ENCODE data around the gene PF4V1.

The PF4V1 gene, protein sequence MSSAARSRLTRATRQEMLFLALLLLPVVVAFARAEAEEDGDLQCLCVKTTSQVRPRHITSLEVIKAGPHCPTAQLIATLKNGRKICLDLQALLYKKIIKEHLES

DNA sequence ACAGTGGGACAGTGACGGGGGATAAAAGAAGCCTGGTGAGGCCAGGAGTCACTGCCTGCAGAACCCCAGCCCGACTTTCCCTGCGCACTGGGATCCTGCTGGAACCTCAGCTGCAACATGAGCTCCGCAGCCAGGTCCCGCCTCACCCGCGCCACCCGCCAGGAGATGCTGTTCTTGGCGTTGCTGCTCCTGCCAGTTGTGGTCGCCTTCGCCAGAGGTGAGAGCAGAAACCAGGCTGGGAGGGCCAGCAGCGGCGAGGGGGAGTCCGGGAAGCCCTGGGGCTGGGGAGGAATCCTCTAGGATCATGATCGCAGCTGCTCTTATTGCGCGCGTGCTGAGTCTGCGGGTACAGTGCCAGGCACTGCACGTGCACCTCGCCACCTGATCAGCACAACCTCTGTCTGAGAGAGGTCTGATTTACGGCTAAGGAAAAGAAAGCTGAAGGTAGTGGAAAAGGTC lies at the start of gene PF4V1:
Gene PF4V1, plus strand, starts transcription at position 51 of the 459 bp plus-strand sequence. Its CDS starts 67 bp downstream, at position 118.
- DNase-seq (ENCODE audit: low spot score), result no peak

DNA sequence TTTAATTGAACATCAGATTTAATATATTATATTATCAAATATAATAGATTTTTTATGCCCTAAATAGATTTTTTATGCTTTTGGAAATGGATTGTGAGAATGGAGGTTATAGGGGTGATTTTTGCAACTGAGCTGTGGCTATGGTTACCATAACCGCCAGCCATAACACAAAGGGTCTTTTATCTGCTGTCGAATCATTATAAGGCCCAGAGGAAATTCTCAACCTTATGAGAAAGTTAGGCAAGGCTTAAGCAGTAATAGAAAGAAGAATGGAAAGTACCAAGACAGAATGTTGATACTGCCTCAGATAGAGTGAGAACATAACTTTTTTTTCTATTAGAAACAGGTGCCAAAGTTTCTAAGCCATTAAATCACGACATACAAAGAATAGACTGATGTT lies 42.9 kb upstream of the PF4V1 start:
- no peak for DNase-seq (ENCODE audit: low spot score)

DNA sequence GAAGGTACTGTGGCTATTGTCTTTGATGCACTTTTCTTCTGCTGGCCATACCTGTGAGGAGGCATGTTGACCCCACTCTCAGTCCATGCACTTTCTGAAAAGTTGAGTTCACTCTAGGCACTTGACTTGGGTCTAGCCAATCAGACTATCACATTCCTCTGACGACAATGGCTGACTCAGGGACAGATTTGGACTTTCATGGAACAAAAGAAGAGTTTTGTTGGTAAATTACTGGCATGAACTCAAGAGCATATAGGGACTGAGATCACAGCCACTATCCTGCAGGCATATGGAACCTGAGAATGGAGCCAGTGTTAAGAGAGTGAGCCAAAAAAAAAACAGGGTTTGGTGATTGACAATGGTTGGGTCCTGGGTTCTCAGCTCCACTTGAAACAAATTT lies 41.3 kb upstream of the PF4V1 start:
- no peak for DNase-seq (ENCODE audit: low spot score)

DNA sequence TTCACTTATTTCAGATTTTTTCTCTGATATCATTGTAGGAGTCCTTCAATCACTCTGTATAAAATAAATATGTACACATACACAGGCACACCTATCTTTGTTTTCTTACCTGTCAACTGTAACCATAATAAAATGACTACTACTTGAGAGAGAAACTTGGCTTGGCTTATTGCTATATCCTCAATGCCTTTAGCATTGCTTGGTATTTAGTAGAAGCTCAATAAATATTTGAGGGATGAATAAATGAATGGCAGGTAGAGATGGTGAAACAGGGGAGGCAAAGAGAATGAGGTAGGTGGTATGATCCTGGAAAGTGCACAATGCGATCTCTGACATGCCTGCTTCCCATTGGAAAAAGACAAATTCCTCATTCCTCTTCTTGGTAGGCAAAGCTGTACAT lies 38.4 kb upstream of the PF4V1 start:
- no peak for DNase-seq (ENCODE audit: low spot score)

DNA sequence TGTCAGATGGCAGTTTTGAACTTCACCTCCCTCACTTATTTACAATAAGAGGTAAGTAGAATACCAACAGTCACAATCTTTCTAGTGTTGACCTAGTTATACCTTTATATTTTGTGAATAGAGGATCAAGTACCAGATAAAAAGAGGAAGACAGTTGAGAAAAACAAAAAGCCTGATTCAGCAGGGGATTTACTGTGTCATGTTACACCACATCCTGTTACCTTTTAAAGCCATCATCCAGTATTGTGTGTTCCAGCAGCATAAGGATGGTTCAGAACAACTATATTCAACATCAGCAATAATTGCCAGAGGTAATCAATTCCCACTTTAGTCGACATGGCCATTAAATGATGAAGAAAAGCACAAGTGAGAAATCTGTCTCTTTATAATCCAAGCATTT lies 38.0 kb upstream of the PF4V1 start:
- no peak for DNase-seq (ENCODE audit: low spot score)

DNA sequence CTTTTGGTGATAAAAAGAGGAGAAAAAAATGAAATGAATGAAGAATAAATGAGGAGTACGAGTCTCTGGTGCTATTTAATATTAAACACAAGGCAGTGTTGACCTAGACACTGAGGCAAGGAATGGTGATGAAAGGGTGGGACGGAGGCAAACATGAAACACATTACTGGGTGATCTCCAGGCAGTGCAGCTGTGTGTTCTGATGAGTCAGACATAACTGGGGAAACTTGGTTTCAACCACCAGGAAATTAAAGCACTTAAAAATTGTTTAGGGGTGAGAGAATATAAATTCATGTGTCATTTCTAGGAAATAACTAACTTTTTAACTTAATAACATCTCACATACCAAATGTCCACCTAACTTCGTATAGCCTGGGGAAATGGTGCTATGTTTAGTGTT lies 36.3 kb upstream of the PF4V1 start:
- DNase-seq (ENCODE audit: low spot score), result no peak

DNA sequence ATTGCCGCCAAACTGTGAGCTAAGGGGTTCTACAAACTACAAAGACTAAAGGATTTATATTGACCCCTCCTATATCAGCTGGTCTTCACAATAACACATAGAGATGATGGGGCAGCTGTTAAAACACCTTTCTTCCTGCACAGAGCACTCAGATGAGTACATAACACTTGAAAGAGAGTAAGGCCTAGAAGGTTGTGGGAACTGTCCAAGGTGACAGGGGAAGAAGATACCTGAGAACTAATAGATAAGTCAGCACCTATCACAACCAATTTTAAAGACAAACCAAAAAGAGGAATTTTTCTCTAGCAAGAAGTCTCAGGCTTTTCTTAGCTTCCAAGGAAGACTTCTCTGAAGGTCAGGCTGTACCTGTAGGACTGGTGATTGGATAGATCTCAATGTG lies 35.8 kb upstream of the PF4V1 start:
- no peak for DNase-seq (ENCODE audit: low spot score)

DNA sequence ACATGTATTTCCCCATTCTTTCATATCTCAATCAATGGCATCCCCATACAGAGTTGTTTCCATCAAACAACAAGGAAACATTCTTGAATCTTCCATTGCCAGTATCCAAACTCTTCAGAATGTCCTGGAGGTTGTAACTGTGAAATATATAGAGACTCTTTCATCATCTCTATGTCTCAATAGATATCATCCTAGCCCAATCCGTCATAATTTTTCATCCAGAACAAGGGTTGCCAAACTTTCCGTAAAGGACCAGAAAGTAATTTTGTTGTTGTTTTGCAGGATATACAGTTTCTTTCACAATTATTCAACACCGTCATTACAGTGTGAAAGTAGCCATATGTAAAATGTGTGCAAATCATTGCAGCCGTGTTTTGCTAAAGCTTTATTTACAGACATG lies 31.8 kb upstream of the PF4V1 start:
- no peak for DNase-seq (ENCODE audit: low spot score)

DNA sequence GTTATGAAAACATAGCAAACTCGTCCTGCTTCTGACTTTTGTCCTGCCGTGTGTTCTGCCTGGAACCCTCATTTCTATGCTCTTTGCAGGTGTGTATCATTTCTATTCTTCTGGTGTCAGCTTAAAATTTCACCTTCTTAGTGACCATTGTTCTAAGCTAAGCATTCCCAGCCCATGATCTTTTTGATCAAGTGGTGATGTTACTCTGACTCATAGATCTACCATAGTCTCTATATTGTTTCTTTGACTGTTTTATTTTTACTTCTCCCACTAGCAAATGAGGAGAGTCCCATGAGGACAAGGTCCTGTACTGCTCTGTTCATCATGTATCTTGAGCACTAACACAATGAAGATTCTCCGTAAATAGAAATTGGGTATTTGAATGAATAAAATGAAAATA lies 30.7 kb upstream of the PF4V1 start:
- DNase-seq (ENCODE audit: low spot score), result no peak

DNA sequence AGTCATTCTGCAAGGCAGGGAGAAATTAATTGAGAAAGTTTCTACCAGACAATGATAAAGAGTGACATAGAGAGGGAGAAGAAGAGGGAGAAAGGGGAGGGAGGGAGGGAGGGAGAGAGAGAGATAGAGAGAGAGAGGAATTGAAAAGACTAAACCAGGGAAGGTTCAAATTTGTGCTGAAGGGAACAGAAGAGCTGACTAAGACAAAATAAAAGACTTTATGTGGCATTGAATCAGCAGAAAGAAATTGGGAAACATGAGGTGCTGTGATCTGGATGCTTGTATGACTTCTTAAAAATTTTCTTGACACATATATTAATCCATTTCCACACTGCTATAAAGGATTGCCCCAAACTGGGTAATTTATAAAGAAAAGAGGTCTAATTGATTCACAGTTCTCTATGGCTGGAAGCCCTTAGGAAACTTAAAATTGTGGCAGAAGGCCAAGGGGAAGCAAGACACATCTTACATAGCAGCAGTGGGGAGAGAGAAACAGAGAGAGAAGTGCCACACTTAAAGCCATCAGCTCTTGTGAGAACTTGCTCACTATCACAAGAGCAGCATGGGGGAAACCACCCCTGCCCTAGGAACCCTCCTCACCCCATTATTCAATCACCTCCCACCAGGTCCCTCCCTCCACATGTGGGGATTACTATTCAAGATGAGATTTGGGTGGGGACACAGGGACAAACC lies 30.1 kb upstream of the PF4V1 start:
- DNase-seq (ENCODE audit: low spot score), result no peak

DNA sequence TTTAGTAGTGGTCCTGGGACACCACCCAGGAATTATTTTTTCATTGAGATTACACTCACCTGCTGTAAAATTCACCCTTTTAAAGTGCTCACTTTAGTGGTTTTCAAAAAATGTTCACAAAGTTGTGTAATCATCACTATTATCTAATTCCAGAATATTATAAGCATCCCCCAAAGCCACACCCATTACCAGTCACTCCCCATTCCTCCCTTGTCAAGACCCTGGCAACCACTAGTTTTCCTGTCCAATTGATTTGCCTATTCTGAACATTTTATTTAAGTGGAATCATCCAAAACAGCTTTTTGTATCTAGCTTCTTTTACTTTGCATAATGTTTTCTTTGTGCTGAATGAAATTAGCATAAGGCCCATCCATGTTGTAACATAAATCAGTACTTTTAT lies 29.3 kb upstream of the PF4V1 start:
- DNase-seq (ENCODE audit: low spot score), result no peak

DNA sequence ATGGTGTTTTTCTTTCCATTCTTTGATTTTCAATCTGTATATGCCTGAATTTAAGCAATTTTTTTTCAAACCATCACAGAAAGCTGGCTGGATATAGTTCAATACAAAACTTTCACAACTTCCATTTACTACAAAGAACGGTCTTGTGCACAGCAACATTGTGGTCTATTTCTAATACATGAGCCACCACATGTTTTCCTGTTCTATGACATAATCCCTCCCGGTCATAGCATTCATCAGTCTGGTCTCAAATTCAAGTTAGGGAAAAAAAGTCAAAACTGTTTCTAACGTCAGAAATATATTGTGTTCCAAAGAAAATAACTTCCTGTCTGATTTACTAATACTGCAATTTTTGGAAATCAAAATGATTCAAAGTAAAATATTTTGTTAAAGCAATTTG lies 24.1 kb upstream of the PF4V1 start:
- DNase-seq (ENCODE audit: low spot score), result no peak

DNA sequence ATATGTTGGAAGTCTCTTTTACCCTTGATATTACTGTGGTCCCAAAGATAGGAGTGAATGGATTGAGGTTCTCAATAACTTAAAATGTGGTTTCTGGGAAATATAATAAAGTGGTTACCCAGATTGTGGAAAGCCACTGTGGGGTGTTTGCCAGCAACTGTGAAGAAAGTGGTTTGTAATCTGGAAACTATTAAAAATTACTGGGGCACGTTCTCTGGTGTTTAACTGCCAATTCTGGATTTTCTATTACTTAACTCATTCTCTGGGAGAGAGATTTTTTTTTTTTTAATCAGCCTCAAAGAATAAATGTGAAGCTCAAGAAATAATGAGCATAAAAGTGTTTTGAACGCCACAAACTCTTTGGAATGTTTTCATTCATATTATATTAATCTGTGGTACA lies 21.5 kb upstream of the PF4V1 start:
- no peak for DNase-seq (ENCODE audit: low spot score)

DNA sequence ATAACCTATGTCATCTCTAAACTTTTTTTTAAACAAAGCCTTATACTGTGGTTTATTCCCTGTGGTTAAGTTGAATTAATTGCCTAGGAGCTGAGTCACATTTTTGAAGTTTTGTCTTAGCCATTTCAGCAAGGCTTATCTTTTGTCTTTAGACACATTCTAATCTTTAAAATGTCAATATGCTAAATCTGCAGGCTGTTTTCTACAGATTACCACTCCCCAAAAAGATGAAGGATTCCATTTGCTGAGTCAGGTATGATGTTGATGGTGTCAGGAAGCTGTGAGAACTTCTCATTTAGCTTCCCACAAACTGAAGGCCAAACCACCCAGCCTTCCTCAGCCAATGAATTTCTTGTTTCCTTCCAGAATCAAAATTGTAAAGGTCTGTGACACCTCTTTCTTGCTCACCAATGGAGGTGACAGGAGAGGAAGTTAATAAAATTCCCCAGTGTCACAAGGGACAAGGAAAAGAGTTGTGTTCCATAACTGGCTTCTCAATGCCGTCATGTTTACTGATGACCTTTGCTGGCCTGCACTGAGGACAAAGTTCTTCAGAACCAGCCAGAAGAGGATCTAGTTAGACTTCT lies 20.4 kb upstream of the PF4V1 start:
- no peak for DNase-seq (ENCODE audit: low spot score)

DNA sequence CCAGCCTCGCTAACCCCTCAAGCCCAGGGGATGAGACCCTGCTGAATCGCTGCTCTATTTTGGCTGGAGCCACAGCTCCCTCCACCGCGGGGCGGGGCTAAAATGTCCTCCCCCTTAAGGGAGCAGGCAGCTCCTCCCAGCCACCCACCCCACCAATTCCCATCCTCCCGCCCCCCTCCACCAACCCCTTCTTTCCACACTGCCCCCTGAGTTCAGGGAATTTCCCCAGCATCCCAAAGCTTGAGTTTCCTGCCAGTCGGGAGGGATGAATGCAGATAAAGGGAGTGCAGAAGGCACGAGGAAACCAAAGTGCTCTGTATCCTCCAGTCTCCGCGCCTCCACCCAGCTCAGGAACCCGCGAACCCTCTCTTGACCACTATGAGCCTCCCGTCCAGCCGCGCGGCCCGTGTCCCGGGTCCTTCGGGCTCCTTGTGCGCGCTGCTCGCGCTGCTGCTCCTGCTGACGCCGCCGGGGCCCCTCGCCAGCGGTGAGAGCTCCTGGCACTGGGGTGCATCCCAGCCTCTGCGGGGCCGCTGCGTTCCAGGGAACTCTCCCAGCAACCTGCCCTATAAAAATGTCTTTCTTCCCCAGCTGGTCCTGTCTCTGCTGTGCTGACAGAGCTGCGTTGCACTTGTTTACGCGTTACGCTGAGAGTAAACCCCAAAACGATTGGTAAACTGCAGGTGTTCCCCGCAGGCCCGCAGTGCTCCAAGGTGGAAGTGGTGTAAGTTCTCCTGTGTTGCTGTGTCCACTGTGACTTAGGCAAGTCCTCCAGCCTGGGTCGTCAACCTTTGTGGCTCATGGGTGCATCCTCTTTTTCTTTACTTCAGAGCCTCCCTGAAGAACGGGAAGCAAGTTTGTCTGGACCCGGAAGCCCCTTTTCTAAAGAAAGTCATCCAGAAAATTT lies 16.5 kb upstream of the PF4V1 start, which contains the start of gene CXCL6:
Gene CXCL6, plus strand, starts transcription at position 306 of the 907 bp plus-strand sequence. Its CDS starts 73 bp downstream, at position 379.
- DNase-seq (ENCODE audit: low spot score), result peak; percentile 37

DNA sequence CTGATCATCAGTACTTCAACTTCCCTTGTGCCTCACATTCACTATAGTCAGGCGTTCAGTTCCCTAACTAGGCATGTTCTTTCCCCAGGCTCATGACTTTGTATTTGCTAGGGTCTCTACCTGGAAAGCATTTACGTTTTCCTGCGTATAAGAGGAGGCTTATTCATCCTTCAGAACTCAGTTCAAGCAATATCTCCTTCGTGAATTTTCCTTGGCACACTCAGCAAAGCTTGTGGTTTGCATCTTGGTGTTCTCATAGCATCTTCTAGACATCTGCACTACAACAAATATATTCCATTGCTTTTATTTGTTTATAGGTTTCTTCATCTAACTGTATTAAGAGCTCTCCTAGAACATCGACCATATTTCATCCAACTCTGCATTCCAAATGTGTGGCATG lies 14.0 kb upstream of the PF4V1 start:
- no peak for DNase-seq (ENCODE audit: low spot score)

DNA sequence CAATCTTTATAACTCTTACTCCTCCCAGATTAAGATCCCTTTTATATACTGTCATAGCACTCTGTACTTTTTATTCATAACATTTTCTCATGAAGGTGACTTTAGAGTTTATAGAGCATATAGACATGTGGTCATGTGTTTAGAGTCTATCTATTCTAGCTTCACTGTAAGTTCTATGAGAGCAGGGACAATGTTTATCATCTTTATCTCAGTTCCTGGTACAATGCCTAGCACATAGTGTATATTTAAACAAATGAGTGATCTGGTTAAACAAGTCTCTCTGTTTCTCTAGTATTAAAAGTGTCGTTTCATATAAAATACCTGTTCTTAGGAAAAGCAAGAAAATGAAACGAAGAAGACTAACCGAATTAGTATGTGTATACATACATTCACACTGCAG lies 13.4 kb upstream of the PF4V1 start:
- no peak for DNase-seq (ENCODE audit: low spot score)

DNA sequence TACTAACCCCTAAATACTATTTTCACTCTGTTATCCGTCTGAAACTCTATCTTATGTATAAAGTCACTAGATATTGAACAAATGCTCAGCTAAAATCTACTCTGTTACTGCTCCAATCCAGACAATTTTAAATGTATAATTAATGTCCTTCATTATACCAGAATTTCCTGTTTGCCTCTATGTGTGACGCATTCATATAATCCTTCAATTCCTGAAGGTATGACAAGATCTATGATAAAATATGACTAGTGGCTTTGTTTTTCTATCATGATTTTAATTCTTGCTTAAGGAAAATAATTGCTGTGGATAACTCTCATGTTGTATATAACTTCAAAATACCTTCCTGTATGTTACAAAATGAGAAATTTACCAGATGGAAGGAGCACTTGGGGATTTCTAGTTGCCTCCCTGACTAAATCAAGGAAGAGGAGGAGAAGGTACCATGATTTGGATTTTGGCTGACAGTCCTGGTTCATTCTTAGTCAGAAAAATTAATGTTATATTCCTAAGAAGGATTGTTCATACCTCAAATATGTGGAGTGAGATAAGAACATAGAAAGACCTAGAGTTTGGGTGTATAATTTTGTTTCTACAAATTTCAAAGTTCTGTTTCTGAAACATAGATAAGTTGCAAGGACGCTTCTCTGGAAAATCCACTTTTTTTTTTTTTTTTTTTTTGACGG lies 11.7 kb upstream of the PF4V1 start:
- DNase-seq (ENCODE audit: low spot score), result no peak

DNA sequence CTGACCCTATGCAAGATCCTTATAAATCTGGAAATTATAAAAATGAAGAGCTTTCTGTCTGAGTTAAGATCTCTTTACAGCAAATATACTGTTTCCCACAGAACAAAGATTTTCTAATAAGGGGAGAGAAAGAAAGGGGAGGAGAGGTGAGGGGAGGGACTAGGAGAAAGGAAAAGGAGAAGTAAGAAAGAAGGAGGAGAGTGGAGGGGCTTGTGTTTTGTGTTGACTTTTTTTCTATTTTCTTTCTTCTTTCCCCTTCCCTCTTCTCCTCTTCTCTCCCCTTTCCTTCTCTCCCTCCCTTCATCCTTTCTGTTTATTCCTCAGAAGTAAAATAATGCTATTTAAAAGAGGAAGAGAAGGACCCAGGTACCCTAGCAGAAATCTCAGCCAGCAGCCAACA lies 10.4 kb upstream of the PF4V1 start:
- DNase-seq (ENCODE audit: low spot score), result no peak

DNA sequence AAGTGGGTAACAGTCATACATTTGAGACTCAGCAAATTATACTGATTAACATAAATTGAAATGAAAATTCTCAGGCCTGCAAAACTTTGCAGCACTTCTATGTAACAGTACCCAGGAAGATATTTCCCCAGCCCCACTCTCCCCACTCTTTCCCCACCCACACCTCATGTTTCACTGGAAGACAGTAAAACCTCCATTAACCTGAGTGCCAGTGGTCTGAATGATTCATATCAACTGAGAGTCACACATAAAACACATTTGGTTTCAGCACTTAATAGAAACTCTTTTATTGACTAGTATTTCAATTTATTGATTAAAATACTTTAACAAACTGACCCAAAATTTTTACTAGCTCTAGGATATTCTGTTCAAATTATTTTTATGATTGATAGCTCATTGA lies 9.7 kb upstream of the PF4V1 start:
- no peak for DNase-seq (ENCODE audit: low spot score)

DNA sequence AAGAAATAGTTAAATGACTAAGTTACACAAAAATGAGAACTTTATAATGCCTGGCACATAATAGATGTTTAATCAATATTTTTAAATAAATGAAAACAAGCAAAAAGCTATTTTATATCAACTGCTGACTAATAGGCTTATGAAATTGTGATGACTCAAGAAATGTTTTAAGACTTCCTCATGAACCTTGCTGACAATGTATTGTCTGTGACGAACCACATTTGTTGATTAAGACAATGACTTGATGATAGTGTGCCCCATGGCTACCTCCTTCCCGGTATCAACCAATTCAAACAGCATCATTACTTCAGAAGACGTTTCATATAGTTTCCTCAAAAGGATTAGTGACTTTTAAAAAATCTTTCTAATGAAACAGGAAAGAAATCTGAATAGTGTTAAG lies 8.8 kb upstream of the PF4V1 start:
- no peak for DNase-seq (ENCODE audit: low spot score)

DNA sequence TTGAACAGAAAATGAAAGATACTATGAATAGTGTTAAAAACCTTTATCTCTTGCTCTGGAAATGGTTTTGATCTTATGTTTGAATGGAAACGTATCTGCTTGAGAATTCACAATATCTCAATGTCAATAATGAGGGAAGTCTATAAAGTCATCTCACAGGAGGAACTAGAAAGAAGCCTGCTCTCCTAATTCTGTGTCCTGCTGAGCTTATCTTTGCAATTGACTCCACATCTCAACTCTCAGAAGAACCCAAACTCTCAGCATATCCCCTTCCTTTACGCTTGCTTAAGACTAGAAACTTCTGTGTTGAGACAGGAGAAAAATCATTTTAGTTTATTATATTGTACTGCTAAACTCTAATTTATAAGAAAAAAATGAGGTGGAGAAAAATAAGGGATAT lies 8.3 kb upstream of the PF4V1 start:
- DNase-seq (ENCODE audit: low spot score), result no peak
